ENCODE data around the gene EGFR.

The EGFR gene

DNA sequence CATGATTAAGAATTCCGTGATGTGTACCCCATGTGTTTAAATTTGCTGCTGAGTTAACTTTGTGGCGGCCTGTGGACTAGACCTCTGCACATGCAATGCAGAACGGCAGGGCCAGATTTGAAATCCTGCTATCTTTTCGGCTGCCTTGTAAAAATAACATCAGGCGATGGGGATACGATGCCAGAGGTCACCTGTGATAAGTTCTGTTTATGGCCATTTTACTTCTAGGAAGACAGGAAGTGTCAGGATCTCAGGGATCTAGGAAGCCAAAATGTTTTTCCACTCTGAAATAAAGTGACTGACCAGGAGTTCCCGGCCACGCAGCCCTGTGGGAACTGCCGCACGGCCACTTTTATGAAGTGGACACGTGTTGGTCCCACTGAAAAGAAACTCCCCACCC, 77.5 kb downstream of the EGFR start:
- H3K4me1 ChIP-seq (ENCODE audit: control insufficient read depth, insufficient read depth, low read length), result peaks cover 15% of the 10 kb centered on the region
- no peaks in the 10 kb centered on the region for H3K9me3 ChIP-seq (ENCODE audit: control insufficient read depth, insufficient read depth, low read length)
- H3K4me3 ChIP-seq (ENCODE audit: low read depth, low read length), result no peak overlapping the region
- no peak overlapping the region for H3K9ac ChIP-seq (ENCODE audit: low read depth, low read length)
- no peaks in the 10 kb centered on the region for H3K27me3 ChIP-seq (ENCODE audit: control insufficient read depth, insufficient read depth, low read length)
- no peaks in the 10 kb centered on the region for H3K36me3 ChIP-seq (ENCODE audit: control insufficient read depth, insufficient read depth, low read length)
- H3K27ac ChIP-seq (ENCODE audit: low read depth, low read length), result no peak overlapping the region

DNA sequence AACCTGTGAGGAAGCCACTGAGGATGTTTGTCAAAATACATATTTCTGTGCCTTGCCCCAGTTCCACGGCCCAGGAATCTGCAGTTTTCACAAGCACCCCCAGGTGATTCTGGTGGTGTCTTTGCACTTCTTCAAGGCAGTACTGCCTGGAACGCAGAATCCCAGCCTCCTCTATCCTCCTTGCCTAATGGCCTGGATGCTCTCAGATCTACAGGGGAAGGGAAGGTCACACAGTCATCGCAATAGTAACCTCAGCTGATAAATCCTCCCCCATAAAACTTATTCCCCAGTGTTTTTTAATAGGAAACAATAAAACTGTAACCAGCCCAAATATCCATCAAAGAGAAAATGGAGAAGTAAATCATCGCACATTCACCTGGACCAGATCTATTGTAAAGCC, 78.3 kb downstream of the EGFR start:
- H3K4me1 ChIP-seq (ENCODE audit: control insufficient read depth, insufficient read depth, low read length), result peaks cover 15% of the 10 kb centered on the region
- H3K4me3 ChIP-seq (ENCODE audit: low read depth, low read length), result no peak overlapping the region
- no peaks in the 10 kb centered on the region for H3K27me3 ChIP-seq (ENCODE audit: control insufficient read depth, insufficient read depth, low read length)
- no peak overlapping the region for H3K9ac ChIP-seq (ENCODE audit: low read depth, low read length)
- no peaks in the 10 kb centered on the region for H3K36me3 ChIP-seq (ENCODE audit: control insufficient read depth, insufficient read depth, low read length)
- H3K9me3 ChIP-seq (ENCODE audit: control insufficient read depth, insufficient read depth, low read length), result no peaks in the 10 kb centered on the region
- H3K27ac ChIP-seq (ENCODE audit: low read depth, low read length), result no peak overlapping the region

DNA sequence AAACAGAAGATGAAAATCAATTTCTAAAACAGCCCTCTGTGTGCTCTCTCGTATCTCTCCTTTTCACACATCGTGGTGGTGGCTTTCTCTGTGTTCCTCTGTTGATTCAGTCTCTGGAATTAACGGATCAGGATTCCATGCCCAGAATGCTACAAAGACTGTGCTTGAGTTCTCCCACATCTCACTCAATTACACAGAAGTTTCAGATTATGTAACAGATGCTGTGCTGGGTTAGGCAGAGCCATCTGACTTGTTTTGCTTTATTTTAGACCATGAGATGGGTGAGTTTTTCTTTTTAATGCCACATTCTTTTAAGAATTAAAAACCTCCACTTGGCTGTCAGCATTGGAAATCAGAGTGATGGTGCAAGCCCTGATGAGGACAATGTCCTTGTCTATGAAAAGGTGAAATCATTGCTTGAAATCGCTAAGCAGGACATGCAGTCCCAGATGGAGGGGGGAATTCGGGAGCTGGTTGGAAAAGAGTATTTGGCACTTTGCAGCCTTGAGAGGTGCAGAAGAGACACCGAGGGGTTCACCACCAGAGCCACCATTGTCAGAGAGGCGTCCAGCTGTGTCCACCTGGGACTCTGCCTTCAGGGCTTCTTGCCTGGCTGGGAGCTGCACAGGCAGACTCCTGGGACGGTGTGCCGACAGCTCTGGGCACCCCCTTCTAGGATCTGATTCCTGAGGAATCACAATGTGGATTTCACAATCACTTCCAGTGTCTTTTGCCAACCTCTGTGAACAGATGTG, 80.4 kb downstream of the EGFR start:
- H3K36me3 ChIP-seq (ENCODE audit: control insufficient read depth, insufficient read depth, low read length), result no peaks in the 10 kb centered on the region
- H3K4me3 ChIP-seq (ENCODE audit: low read depth, low read length), result no peak overlapping the region
- H3K4me1 ChIP-seq (ENCODE audit: control insufficient read depth, insufficient read depth, low read length), result peaks cover 15% of the 10 kb centered on the region
- no peak overlapping the region for H3K27ac ChIP-seq (ENCODE audit: low read depth, low read length)
- H3K9ac ChIP-seq (ENCODE audit: low read depth, low read length), result no peak overlapping the region
- no peaks in the 10 kb centered on the region for H3K9me3 ChIP-seq (ENCODE audit: control insufficient read depth, insufficient read depth, low read length)
- H3K27me3 ChIP-seq (ENCODE audit: control insufficient read depth, insufficient read depth, low read length), result no peaks in the 10 kb centered on the region

DNA sequence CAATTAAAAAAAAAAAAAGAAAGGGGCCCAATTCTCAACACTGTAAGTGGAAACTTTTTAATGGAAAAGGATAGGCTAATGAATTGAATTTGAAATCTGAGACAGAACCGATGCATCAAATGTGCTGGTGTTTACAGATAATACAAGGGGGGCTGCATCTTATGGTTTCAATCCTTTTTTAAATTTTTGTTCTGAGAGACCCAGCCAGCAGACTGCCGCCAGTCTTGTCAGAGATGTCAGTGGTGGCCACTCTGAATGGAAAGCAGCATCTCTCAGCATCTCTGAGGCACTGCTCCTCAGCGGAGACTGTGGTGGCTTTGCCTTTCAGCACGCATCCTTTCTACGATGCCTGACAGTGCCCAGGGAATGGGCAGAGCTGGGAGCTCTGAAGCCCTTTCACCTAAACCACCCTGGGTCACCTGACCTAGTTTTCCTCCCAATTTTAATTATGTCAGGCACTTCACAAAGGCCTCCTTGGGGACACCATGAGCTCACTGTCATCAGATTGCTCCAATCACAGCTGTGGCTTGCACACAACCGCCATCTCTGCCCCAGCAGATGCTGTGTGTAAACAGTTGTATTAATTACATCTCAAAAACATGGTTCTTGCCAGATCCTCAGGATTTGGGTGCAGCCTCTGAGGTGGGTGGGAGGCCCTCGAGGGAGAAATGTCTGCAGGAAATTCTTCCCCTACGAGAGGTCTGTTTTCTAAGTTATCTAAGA, 81.2 kb downstream of the EGFR start:
- H3K27ac ChIP-seq (ENCODE audit: low read depth, low read length), result no peak overlapping the region
- no peak overlapping the region for H3K9ac ChIP-seq (ENCODE audit: low read depth, low read length)
- no peaks in the 10 kb centered on the region for H3K27me3 ChIP-seq (ENCODE audit: control insufficient read depth, insufficient read depth, low read length)
- no peak overlapping the region for H3K4me3 ChIP-seq (ENCODE audit: low read depth, low read length)
- H3K9me3 ChIP-seq (ENCODE audit: control insufficient read depth, insufficient read depth, low read length), result no peaks in the 10 kb centered on the region
- H3K36me3 ChIP-seq (ENCODE audit: control insufficient read depth, insufficient read depth, low read length), result no peaks in the 10 kb centered on the region
- H3K4me1 ChIP-seq (ENCODE audit: control insufficient read depth, insufficient read depth, low read length), result peaks cover 15% of the 10 kb centered on the region

DNA sequence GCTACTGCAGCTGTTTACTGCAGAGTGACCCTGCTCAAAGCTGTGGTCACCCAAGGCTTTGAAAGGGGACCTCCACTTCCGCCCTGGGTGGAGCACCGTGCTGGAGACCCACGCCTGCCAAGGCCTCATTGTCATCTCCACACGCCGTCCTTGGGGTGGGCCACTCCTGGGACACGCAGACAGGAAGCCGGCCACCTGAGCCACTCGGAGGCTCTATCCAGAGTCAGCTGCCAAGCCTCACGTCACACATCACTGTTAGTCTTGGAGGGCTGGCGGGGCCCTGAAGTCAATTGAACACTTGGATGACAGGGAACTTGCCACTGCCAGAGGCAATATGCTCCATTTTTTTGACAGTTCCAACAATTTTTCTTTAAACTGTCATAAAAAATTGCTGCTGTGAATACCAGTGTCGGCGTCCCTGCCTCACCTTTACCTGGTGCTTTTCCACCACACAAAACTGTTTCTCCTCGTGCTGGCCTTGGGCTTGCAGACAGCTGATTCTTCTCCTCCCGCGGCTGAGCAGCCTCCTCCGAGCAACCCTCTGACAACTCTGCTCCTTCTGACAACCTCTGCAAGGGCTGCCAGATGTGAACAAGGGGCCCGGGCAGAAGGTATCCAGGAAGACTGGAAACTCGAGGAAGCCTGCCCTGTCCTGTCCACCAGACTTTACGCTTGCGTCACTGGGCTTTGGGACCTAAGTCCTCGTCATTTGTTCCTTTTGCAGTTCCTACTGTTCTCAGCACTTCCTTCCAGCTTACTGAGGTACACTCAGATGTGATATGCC, 81.9 kb downstream of the EGFR start:
- H3K4me3 ChIP-seq (ENCODE audit: low read depth, low read length), result no peak overlapping the region
- no peak overlapping the region for H3K27ac ChIP-seq (ENCODE audit: low read depth, low read length)
- no peaks in the 10 kb centered on the region for H3K9me3 ChIP-seq (ENCODE audit: control insufficient read depth, insufficient read depth, low read length)
- H3K9ac ChIP-seq (ENCODE audit: low read depth, low read length), result no peak overlapping the region
- no peaks in the 10 kb centered on the region for H3K36me3 ChIP-seq (ENCODE audit: control insufficient read depth, insufficient read depth, low read length)
- peaks cover 15% of the 10 kb centered on the region for H3K4me1 ChIP-seq (ENCODE audit: control insufficient read depth, insufficient read depth, low read length)
- H3K27me3 ChIP-seq (ENCODE audit: control insufficient read depth, insufficient read depth, low read length), result no peaks in the 10 kb centered on the region

DNA sequence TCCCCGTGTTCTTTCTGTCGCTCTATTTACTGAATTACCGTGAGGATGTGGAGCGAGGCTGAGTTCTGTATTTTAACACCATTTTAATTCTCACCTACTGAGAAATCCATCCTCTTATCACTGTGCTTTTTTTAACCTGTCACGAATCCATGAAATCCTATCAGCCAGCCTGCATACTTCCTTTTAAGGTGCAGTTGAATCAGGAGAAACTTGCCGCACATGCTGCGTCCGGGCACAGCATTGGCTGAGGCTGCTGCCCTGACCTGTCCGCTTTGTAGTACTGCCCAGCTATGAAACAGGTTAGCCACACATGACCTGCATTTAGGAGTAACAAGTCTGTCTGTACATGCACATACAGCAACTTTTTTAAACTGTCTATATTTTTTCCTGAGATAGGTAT, 82.5 kb downstream of the EGFR start:
- Histone ChIP-seq H3K9ac (ENCODE audit: low read depth, low read length) (no peak overlapping the region), H3K9me3 (ENCODE audit: control insufficient read depth, insufficient read depth, low read length) (no peaks in the 10 kb centered on the region), H3K4me1 (ENCODE audit: control insufficient read depth, insufficient read depth, low read length) (peaks cover 15% of the 10 kb centered on the region), H3K4me3 (ENCODE audit: low read depth, low read length) (no peak overlapping the region), H3K27ac (ENCODE audit: low read depth, low read length) (no peak overlapping the region), H3K36me3 (ENCODE audit: control insufficient read depth, insufficient read depth, low read length) (no peaks in the 10 kb centered on the region), H3K27me3 (ENCODE audit: control insufficient read depth, insufficient read depth, low read length) (no peaks in the 10 kb centered on the region)

DNA sequence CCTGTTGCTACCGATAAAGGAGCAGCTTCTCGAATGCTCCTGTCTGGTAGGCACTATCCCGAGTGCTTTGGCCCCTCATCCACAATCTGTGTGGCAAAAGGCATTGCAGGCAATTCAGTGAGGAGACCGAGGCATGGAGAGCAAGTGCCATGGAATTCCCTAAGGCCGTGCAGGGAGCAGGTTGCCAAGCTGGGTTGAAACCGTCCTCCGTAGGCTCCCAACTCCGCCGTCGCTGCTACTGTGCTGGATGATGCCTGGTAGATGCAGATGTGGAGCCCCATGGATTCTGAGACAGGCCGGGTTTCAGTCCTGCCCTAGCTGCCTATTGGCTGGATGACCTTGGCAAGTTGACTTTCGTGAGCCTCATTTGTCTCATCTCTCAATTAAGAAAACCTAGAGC, 85.3 kb downstream of the EGFR start:
- Histone ChIP-seq H3K4me3 (ENCODE audit: low read depth, low read length) (no peak overlapping the region), H3K9ac (ENCODE audit: low read depth, low read length) (no peak overlapping the region), H3K27ac (ENCODE audit: low read depth, low read length) (no peak overlapping the region)

DNA sequence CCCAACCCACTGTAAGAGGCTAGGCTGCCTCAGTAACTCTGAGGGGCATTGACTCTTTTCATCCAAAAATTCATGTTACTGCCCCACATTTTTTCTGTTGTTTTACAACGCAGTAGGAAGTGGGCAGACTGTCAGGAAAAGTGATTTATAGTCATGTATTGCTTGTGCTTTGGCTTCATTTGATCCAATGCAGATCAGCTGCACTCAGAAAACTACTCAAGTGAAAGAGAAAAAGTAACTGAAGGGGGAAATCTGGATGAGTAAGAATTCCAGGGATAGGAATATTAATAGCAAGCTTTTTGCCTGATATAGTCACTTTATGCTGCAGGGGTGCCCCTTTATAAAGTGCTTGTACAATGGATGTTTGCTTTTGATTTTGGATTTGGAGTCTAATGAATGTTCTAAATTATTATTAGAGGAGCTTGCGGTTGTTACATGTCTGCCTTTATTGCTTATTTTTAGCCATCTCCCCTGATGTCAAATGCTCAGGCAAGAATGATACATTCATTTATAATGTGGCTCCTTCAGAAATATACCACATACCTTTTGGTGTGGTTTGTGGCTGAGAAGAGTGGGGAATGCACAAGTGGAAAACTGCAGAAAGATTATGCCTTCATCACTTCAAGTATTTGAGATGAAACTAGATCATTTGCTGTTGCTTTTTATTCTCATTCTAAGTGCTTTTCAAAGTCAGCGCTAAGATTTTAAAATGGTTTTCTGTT, 86.1 kb downstream of the EGFR start:
- Histone ChIP-seq H3K27me3 (ENCODE audit: control insufficient read depth, insufficient read depth, low read length) (no peaks in the 10 kb centered on the region), H3K9ac (ENCODE audit: low read depth, low read length) (no peak overlapping the region), H3K4me1 (ENCODE audit: control insufficient read depth, insufficient read depth, low read length) (peaks cover 26% of the 10 kb centered on the region), H3K27ac (ENCODE audit: low read depth, low read length) (no peak overlapping the region), H3K36me3 (ENCODE audit: control insufficient read depth, insufficient read depth, low read length) (no peaks in the 10 kb centered on the region), H3K9me3 (ENCODE audit: control insufficient read depth, insufficient read depth, low read length) (no peaks in the 10 kb centered on the region), H3K4me3 (ENCODE audit: low read depth, low read length) (no peak overlapping the region)

More for the DNA sequence above, 85.3 kb downstream of the EGFR start:
- Histone ChIP-seq H3K27me3 (ENCODE audit: control insufficient read depth, insufficient read depth, low read length) (no peaks in the 10 kb centered on the region), H3K36me3 (ENCODE audit: control insufficient read depth, insufficient read depth, low read length) (no peaks in the 10 kb centered on the region), H3K4me1 (ENCODE audit: control insufficient read depth, insufficient read depth, low read length) (peaks cover 23% of the 10 kb centered on the region), H3K9me3 (ENCODE audit: control insufficient read depth, insufficient read depth, low read length) (no peaks in the 10 kb centered on the region)

DNA sequence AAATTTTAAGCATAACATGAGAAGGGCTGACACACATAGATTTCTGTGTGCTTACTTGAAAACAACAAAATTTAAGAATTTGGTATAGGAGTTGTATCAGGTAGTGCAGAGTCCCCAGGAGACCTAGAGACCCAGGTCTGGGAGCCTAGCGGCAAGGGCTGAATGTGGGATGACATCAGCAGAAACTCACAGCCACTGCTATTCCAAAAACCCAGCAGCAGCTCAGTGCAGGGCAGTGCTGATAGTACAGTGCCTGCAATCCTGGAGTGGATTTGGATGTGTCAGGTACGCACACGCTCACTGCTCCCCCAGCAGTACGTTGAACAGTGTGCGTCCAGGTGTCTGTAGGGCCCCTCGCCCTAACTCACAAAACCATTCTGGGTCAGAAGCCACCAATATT, 87.1 kb downstream of the EGFR start:
- no peak overlapping the region for H3K4me3 ChIP-seq (ENCODE audit: low read depth, low read length)
- no peak overlapping the region for H3K27ac ChIP-seq (ENCODE audit: low read depth, low read length)
- H3K27me3 ChIP-seq (ENCODE audit: control insufficient read depth, insufficient read depth, low read length), result no peaks in the 10 kb centered on the region
- peaks cover 37% of the 10 kb centered on the region for H3K4me1 ChIP-seq (ENCODE audit: control insufficient read depth, insufficient read depth, low read length)
- H3K9ac ChIP-seq (ENCODE audit: low read depth, low read length), result no peak overlapping the region
- H3K9me3 ChIP-seq (ENCODE audit: control insufficient read depth, insufficient read depth, low read length), result no peaks in the 10 kb centered on the region
- H3K36me3 ChIP-seq (ENCODE audit: control insufficient read depth, insufficient read depth, low read length), result no peaks in the 10 kb centered on the region

DNA sequence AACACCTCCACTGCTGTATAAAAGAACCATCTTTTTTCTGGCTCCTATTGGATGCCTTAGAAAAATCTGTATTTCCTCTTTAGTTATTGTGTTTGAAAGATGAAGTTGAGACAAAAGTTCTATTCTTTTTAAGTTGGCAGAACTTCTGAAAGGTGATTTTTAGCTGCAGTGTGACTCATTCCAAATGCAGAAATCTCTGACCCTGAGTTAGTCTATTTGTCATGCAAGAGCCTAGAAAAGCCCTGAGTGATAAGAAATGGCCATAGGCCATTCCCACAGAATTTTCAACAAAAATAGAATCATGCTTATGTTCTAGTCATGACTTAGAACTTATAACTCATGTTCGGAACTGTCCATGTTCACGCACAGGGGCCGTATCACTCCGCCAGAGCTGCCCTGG, 89.1 kb downstream of the EGFR start:
- Histone ChIP-seq H3K36me3 (ENCODE audit: control insufficient read depth, insufficient read depth, low read length) (no peaks in the 10 kb centered on the region), H3K27me3 (ENCODE audit: control insufficient read depth, insufficient read depth, low read length) (no peaks in the 10 kb centered on the region), H3K4me1 (ENCODE audit: control insufficient read depth, insufficient read depth, low read length) (peaks cover 40% of the 10 kb centered on the region), H3K9ac (ENCODE audit: low read depth, low read length) (no peak overlapping the region), H3K4me3 (ENCODE audit: low read depth, low read length) (no peak overlapping the region), H3K27ac (ENCODE audit: low read depth, low read length) (no peak overlapping the region), H3K9me3 (ENCODE audit: control insufficient read depth, insufficient read depth, low read length) (no peaks in the 10 kb centered on the region)
